GM12878 (cell line): ENCODE data around the gene FREM2. TPM values are rescaled to one million over a fixed set of nuclear protein-coding genes. Genes with fewer than 3 reads are reported as not detected.

Experiments
- ATAC-seq: fragments of 200-7000 bp; cut with Tn5 transposase; 3 replicates; pipeline ENCODE4 v1.9.1; 2020; ENCODE audit warnings: mild to moderate bottlenecking, moderate library complexity
- BruUV-seq: library from RNA; stranded (reverse); fragments of 400-500 nt; replicated peaks from 2 replicates; lab custom pipeline; 2021; lab: Mats Ljungman, UMichigan
- CTCF ChIA-PET: fragments of 300-600 bp; sonication (Branson Sonifier 250); formaldehyde crosslinking; extraction: SDS; loops from one replicate; lab custom pipeline; 2021; ENCODE audit warnings: inconsistent platforms; lab: Yijun Ruan, JAX
- POLR2A ChIA-PET: fragments of 350-600 bp; formaldehyde crosslinking; extraction: SDS; loops from one replicate; lab custom pipeline; 2021; ENCODE audit warnings: inconsistent platforms; lab: Charles Lee
- RAD21 ChIA-PET: fragments of 300-600 bp; sonication (Branson Sonifier 250); formaldehyde crosslinking; loops from one replicate; lab custom pipeline; 2023; ENCODE audit warnings: antibody characterized with exemption; ENCODE audit not compliant: unreplicated experiment; lab: Charles Lee
- SMC1A ChIA-PET: fragments of 300-600 bp; sonication (Branson Sonifier 250); formaldehyde crosslinking; loops from one replicate; lab custom pipeline; 2023; ENCODE audit not compliant: unreplicated experiment, uncharacterized antibody; lab: Charles Lee
- DNase-seq: peaks from one replicate; pipeline ENCODE4 v3.0.0-alpha.2; 2011; ENCODE audit warnings: low read depth, low spot score
- FAIRE-seq: peaks from 3 replicates; lab custom pipeline; 2011; peaks lifted over from hg19 to GRCh38; lab: Jason Lieb, UNC
- H2AFZ ChIP-seq: 2 replicates; pipeline ENCODE4 v1.6.0; 2011; ENCODE audit warnings: low read depth, low read length, control low read depth; ENCODE audit not compliant: control insufficient read depth
- H3K27ac ChIP-seq: 2 replicates; pipeline ENCODE4 v1.5.1; 2011; ENCODE audit warnings: control low read depth; ENCODE audit not compliant: control insufficient read depth, insufficient read depth
- H3K27me3 ChIP-seq, 2 experiments: replicated peaks in 1 of 2; 2 replicates each; pipeline versions ENCODE4 v1.6.0 to v1.6.1; 2011; ENCODE audit warnings: low read length in 1 of 2; ENCODE audit not compliant: control insufficient read depth in 2 of 2, insufficient read depth in 2 of 2
- H3K36me3 ChIP-seq, 2 experiments: 2 replicates each; pipeline ENCODE4 v1.5.1; 2011; ENCODE audit warnings: low read length in 1 of 2; ENCODE audit not compliant: control insufficient read depth in 2 of 2, insufficient read depth in 2 of 2
- H3K4me1 ChIP-seq: 2 replicates; pipeline ENCODE4 v1.6.1; 2011; ENCODE audit warnings: mild to moderate bottlenecking, low read length, moderate library complexity, mixed read lengths; ENCODE audit not compliant: control insufficient read depth, insufficient read depth
- H3K4me2 ChIP-seq: 2 replicates; pipeline ENCODE4 v1.6.0; 2011; ENCODE audit warnings: control low read depth; ENCODE audit not compliant: control insufficient read depth, insufficient read depth
- H3K4me3 ChIP-seq: fragments of 200-600 bp; sonication (generic); 2 replicates; pipeline ENCODE4 v1.5.1; 2016
- H3K79me2 ChIP-seq: 2 replicates; pipeline ENCODE4 v1.6.0; 2011; ENCODE audit warnings: low read length; ENCODE audit not compliant: control insufficient read depth, insufficient read depth
- H3K9ac ChIP-seq: 2 replicates; pipeline ENCODE4 v1.8.0; 2011; ENCODE audit warnings: low read length, control low read depth, mixed read lengths; ENCODE audit not compliant: control insufficient read depth, insufficient read depth
- H3K9me3 ChIP-seq: replicated peaks from 3 replicates; pipeline ENCODE4 v1.5.1; 2011; ENCODE audit warnings: mild to moderate bottlenecking, low read length; ENCODE audit not compliant: control insufficient read depth, insufficient read depth
- H4K20me1 ChIP-seq: 2 replicates; pipeline ENCODE4 v1.6.0; 2011; ENCODE audit not compliant: control insufficient read depth, insufficient read depth
- FOS ChIP-seq: IDR thresholded peaks from 3 replicates; pipeline ENCODE4 v1.6.1; 2011; ENCODE audit warnings: borderline replicate concordance; ENCODE audit not compliant: insufficient read length; ENCODE audit errors: extremely low read depth
- PBX3 ChIP-seq: IDR thresholded peaks from 2 replicates; pipeline ENCODE4 v1.6.1; 2011; ENCODE audit warnings: mild to moderate bottlenecking, low read depth, low read length, moderate library complexity; ENCODE audit not compliant: insufficient replicate concordance
- POLR2A ChIP-seq: IDR thresholded peaks from 2 replicates; pipeline ENCODE4 v1.6.1; 2011; ENCODE audit warnings: low read depth, mild to moderate bottlenecking, low read length
- ZBTB4 ChIP-seq: fragments of 450-650 bp; formaldehyde crosslinking; IDR thresholded peaks from 2 replicates; pipeline ENCODE4 v1.4.0; 2022; ENCODE audit warnings: mild to moderate bottlenecking, moderate library complexity
- WGBS: methylation state at CpG from one replicate; pipeline ENCODE4 v1.1.6; 2016; ENCODE audit warnings: low lambda C conversion rate; ENCODE audit not compliant: insufficient replicate concordance, insufficient coverage; ENCODE audit errors: missing lambda C conversion rate; 5-methylcytosine and 5-hydroxymethylcytosine counted together
- in situ Hi-C: fragments of 300-500 bp; cut with MboI; formaldehyde crosslinking; loops from 9 replicates; pipeline ENCODE4 v1.14.3; 2018; ENCODE audit warnings: mixed read lengths
- intact Hi-C: fragments of 100-400 bp; cut with micrococcal nuclease; formaldehyde crosslinking; loops from one replicate; pipeline ENCODE4 v1.14.2; 2022; ENCODE audit not compliant: unreplicated experiment
- polyA plus RNA-seq, 11 experiments: library from polyadenylated mRNA; depleted of rRNA in 4 of 11; unstranded in 6 of 11; stranded (reverse) in 5 of 11; fragments of >200 nt; fragmentation: Nextera tagmentation in 4 of 11; fragmentation: Illumina TruSeq in 1 of 11; extraction: Ambion mirVana in 4 of 11; extraction: Trizol in 1 of 11; gene quantifications; 1 replicate in 1 of 11; 2 replicates in 10 of 11; pipeline versions ENCODE4 v1.2.1 to v1.2.3, GENCODE V29; 2011 to 2016; ENCODE audit warnings: inconsistent platforms in 2 of 11, missing spikeins in 2 of 11, low read depth in 1 of 11
- total RNA-seq, 4 experiments: library from RNA; depleted of rRNA in 3 of 4; stranded (reverse); fragments of >200 nt in 3 of 4; fragmentation: Illumina TruSeq in 1 of 4; extraction: Trizol in 1 of 4; gene quantifications; 2 replicates each; pipeline versions ENCODE4 v1.2.1 to v1.2.3, GENCODE V29; 2013 to 2021
- TF ChIP-seq, protein P1 (sequence below), 3 experiments: IDR thresholded peaks in 2 of 3; conservative IDR thresholded peaks in 1 of 3; 2 replicates each; pipeline ENCODE4 v1.5.1; 2011; ENCODE audit warnings: low read depth in 3 of 3, low read length in 3 of 3, mild to moderate bottlenecking in 3 of 3, control low read depth in 2 of 3, moderate library complexity in 2 of 3, inconsistent platforms in 1 of 3, mixed read lengths in 1 of 3; ENCODE audit not compliant: control insufficient read depth in 2 of 3, insufficient read depth in 1 of 3; ENCODE audit errors: extremely low read depth in 1 of 3
- TF ChIP-seq, protein P2 (sequence below): fragments of 450-650 bp; formaldehyde crosslinking; IDR thresholded peaks from 2 replicates; pipeline ENCODE4 v1.5.0; 2022; ENCODE audit warnings: mild to moderate bottlenecking, missing genetic modification characterization
- TF ChIP-seq, protein P3 (sequence below): fragments of 450-650 bp; IDR thresholded peaks from 2 replicates; pipeline ENCODE4 v1.6.1; 2018; ENCODE audit warnings: mild to moderate bottlenecking, low read depth, moderate library complexity; ENCODE audit not compliant: partially characterized antibody
- TF ChIP-seq, protein P4 (sequence below): IDR thresholded peaks from 2 replicates; pipeline ENCODE4 v1.6.1; 2012; ENCODE audit warnings: low read depth, low read length, improper control_type of control experiment

Gene FREM2
- total and polyA plus RNA-seq, 10 of the 15 experiments (the other 5 are each of a cell fraction or from before 2014, with no cell fraction given) = 0.02 to 0.12 (median 0.05) TPM; not detected in 2

DNA sequence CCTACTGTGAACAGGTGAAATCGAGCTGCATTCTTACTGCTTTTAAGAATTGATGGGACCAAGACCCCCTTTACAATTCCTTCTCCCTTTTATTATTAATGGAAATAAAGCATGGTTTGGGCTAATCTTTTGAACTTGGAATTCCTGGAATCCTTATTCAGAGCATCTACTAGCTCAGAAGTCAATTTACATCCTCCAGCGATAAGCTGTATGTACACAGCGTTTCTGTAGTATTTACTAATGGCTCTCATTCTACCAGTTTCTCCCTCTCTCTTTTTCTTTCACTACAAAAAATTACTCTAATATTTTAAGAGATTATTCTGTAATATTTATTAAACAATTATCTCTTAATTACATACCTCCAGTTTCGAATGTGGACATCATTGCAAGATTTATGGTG lies 31.5 kb downstream of the FREM2 start:
- FAIRE-seq (no peak), DNase-seq (no peak), ATAC-seq (no peak)
- ChIA-PET POLR2A (no interaction called here), CTCF (interaction anchor here (0.6 kb wide), 1 partner anchor 150 kb away, joined by 3 read pairs; no protein-coding TSS in a partner anchor), SMC1A (no interaction called here), RAD21 (no interaction called here)
- Histone ChIP-seq H3K27me3 (no peaks in the 10 kb centered on the region), H3K9me3 (no peaks in the 10 kb centered on the region), H4K20me1 (no peaks in the 10 kb centered on the region), H3K4me2 (no peak overlapping the region), H3K4me3 (no peak overlapping the region), H2AFZ (no peak overlapping the region), H3K27ac (no peak overlapping the region), H3K9ac (no peak overlapping the region), H3K4me1 (no peaks in the 10 kb centered on the region), H3K79me2 (no peaks in the 10 kb centered on the region), H3K36me3 (no peaks in the 10 kb centered on the region)
- TF ChIP-seq, protein P1, sequence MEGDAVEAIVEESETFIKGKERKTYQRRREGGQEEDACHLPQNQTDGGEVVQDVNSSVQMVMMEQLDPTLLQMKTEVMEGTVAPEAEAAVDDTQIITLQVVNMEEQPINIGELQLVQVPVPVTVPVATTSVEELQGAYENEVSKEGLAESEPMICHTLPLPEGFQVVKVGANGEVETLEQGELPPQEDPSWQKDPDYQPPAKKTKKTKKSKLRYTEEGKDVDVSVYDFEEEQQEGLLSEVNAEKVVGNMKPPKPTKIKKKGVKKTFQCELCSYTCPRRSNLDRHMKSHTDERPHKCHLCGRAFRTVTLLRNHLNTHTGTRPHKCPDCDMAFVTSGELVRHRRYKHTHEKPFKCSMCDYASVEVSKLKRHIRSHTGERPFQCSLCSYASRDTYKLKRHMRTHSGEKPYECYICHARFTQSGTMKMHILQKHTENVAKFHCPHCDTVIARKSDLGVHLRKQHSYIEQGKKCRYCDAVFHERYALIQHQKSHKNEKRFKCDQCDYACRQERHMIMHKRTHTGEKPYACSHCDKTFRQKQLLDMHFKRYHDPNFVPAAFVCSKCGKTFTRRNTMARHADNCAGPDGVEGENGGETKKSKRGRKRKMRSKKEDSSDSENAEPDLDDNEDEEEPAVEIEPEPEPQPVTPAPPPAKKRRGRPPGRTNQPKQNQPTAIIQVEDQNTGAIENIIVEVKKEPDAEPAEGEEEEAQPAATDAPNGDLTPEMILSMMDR (IDR thresholded peaks at IDR 0.05 in 2 of 3, conservative IDR thresholded peaks at IDR 0.05 in 1 of 3; ENCODE audit: control insufficient read depth in 2 of 3, extremely low read depth in 1 of 3, insufficient read depth in 1 of 3, low read depth in 3 of 3, low read length in 3 of 3) = no peak
- TF ChIP-seq, protein P2, sequence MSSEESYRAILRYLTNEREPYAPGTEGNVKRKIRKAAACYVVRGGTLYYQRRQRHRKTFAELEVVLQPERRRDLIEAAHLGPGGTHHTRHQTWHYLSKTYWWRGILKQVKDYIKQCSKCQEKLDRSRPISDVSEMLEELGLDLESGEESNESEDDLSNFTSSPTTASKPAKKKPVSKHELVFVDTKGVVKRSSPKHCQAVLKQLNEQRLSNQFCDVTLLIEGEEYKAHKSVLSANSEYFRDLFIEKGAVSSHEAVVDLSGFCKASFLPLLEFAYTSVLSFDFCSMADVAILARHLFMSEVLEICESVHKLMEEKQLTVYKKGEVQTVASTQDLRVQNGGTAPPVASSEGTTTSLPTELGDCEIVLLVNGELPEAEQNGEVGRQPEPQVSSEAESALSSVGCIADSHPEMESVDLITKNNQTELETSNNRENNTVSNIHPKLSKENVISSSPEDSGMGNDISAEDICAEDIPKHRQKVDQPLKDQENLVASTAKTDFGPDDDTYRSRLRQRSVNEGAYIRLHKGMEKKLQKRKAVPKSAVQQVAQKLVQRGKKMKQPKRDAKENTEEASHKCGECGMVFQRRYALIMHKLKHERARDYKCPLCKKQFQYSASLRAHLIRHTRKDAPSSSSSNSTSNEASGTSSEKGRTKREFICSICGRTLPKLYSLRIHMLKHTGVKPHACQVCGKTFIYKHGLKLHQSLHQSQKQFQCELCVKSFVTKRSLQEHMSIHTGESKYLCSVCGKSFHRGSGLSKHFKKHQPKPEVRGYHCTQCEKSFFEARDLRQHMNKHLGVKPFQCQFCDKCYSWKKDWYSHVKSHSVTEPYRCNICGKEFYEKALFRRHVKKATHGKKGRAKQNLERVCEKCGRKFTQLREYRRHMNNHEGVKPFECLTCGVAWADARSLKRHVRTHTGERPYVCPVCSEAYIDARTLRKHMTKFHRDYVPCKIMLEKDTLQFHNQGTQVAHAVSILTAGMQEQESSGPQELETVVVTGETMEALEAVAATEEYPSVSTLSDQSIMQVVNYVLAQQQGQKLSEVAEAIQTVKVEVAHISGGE (CRISPR knock-in tag) = no peak
- TF ChIP-seq, protein P3, sequence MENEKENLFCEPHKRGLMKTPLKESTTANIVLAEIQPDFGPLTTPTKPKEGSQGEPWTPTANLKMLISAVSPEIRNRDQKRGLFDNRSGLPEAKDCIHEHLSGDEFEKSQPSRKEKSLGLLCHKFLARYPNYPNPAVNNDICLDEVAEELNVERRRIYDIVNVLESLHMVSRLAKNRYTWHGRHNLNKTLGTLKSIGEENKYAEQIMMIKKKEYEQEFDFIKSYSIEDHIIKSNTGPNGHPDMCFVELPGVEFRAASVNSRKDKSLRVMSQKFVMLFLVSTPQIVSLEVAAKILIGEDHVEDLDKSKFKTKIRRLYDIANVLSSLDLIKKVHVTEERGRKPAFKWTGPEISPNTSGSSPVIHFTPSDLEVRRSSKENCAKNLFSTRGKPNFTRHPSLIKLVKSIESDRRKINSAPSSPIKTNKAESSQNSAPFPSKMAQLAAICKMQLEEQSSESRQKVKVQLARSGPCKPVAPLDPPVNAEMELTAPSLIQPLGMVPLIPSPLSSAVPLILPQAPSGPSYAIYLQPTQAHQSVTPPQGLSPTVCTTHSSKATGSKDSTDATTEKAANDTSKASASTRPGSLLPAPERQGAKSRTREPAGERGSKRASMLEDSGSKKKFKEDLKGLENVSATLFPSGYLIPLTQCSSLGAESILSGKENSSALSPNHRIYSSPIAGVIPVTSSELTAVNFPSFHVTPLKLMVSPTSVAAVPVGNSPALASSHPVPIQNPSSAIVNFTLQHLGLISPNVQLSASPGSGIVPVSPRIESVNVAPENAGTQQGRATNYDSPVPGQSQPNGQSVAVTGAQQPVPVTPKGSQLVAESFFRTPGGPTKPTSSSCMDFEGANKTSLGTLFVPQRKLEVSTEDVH = no peak
- TF ChIP-seq POLR2A (no peak), FOS (no peak), PBX3 (no peak), ZBTB4 (no peak)
- TF ChIP-seq, protein P4, sequence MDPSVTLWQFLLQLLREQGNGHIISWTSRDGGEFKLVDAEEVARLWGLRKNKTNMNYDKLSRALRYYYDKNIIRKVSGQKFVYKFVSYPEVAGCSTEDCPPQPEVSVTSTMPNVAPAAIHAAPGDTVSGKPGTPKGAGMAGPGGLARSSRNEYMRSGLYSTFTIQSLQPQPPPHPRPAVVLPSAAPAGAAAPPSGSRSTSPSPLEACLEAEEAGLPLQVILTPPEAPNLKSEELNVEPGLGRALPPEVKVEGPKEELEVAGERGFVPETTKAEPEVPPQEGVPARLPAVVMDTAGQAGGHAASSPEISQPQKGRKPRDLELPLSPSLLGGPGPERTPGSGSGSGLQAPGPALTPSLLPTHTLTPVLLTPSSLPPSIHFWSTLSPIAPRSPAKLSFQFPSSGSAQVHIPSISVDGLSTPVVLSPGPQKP = no peak
- in situ Hi-C loops (no loop called here), intact Hi-C loops (no loop called here)
- 26% methylated on average over 4 of the region's 4 CpGs for WGBS
- no TSS peak for BruUV-seq
